ENCODE measurements around the gene HSF5.
"Not testable (repeated sequence)": the region's sequence is repeated elsewhere in the genome, so short reads cannot be mapped to it uniquely, and the experiment has no call there.

- TF ChIP-seq EP300, POLR2A (IDR thresholded peaks at IDR 0.05): not testable (repeated sequence)
Observed at GRCh38 chr17:58481798-58482197, 6.4 kb downstream of the HSF5 start.
